Progenitor cell of endocrine pancreas (in vitro differentiated cells): ENCODE measurements around the gene PICK1. TPM values are rescaled to one million over a fixed set of nuclear protein-coding genes. Genes with fewer than 3 reads are reported as not detected.

Source experiments
- DNase-seq: peaks from one replicate; pipeline ENCODE4 v3.0.0; 2021; ENCODE audit warnings: low spot score; ENCODE audit not compliant: unreplicated experiment
- H3K27ac Mint-ChIP-seq: 2 replicates; pipeline ENCODE4 v1.8.0; 2021; ENCODE audit warnings: mild to moderate bottlenecking, moderate library complexity, mixed read lengths
- H3K27me3 Mint-ChIP-seq: 2 replicates; pipeline ENCODE4 v1.8.0; 2021; ENCODE audit warnings: mixed read lengths
- H3K36me3 Mint-ChIP-seq: 2 replicates; pipeline ENCODE4 v1.8.0; 2022; ENCODE audit warnings: mixed read lengths; ENCODE audit not compliant: insufficient read depth
- H3K4me1 Mint-ChIP-seq: 2 replicates; pipeline ENCODE4 v1.8.0; 2021; ENCODE audit warnings: low read depth, mixed read lengths
- H3K4me3 Mint-ChIP-seq: 2 replicates; pipeline ENCODE4 v1.8.0; 2021; ENCODE audit warnings: low read depth, mild to moderate bottlenecking, moderate library complexity, mixed read lengths
- H3K9me3 Mint-ChIP-seq: 2 replicates; pipeline ENCODE4 v1.8.0; 2021; ENCODE audit warnings: low read depth, mixed read lengths
- total RNA-seq: library from RNA; stranded (reverse); gene quantifications from 2 replicates; pipeline ENCODE4 v1.2.1, GENCODE V29; 2021
- TF ChIP-seq, protein P1 (sequence below): fragments of 200-600 bp; sonication (generic); IDR thresholded peaks from one replicate; pipeline ENCODE4 v1.5.0; 2021; ENCODE audit warnings: antibody characterized with exemption, mild to moderate bottlenecking; ENCODE audit not compliant: unreplicated experiment

Gene PICK1
- total RNA-seq, 1 donor from 2014 or later = 67.3 TPM

DNA sequence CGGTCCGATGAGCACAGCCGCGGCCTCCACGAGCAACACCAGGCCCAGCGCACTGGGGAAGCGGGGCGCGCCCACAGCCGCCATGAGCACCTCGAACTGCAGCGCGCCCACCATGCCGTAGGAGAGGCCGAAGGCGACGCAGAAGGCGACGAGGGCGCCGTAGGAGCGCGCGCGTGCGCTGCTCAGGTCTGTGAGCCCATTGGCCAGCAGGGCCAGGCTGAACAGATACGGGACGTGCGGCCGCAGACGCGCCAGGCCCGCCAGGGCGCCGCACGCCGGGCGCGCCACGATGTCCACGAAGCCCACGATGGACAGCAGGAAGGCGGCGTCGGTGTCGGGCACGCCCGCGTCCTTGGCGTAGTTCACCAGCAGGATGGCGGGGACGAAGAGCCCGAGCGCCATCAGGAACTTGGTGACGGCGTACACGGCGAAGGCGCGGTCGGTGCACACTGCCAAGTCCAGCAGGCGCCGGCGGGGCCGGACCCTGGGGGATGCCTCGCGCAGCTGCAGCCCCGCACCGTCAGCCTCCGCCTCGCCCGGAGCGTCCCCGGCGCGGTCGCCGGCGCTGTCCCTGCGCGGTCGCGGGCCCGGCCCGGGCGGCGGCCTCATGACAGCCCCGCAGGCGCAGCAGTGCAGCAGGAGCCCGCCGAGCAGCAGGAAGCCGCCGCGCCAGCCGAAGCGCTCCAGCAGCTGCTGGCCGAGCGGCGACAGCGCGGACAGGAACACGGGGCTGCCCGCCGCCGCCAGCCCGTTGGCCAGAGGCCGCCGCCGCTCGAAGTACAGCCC, 23.8 kb downstream of the PICK1 start:
- H3K36me3 Mint-ChIP-seq = peaks cover 9% of the 10 kb centered on the region
- H3K9me3 Mint-ChIP-seq = no peaks in the 10 kb centered on the region
- H3K4me3 Mint-ChIP-seq = no peak overlapping the region
- DNase-seq = no peak
- peaks cover 4% of the 10 kb centered on the region for H3K4me1 Mint-ChIP-seq
- TF ChIP-seq, protein P1, sequence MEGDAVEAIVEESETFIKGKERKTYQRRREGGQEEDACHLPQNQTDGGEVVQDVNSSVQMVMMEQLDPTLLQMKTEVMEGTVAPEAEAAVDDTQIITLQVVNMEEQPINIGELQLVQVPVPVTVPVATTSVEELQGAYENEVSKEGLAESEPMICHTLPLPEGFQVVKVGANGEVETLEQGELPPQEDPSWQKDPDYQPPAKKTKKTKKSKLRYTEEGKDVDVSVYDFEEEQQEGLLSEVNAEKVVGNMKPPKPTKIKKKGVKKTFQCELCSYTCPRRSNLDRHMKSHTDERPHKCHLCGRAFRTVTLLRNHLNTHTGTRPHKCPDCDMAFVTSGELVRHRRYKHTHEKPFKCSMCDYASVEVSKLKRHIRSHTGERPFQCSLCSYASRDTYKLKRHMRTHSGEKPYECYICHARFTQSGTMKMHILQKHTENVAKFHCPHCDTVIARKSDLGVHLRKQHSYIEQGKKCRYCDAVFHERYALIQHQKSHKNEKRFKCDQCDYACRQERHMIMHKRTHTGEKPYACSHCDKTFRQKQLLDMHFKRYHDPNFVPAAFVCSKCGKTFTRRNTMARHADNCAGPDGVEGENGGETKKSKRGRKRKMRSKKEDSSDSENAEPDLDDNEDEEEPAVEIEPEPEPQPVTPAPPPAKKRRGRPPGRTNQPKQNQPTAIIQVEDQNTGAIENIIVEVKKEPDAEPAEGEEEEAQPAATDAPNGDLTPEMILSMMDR = no peak
- no peak overlapping the region for H3K27ac Mint-ChIP-seq
- peaks cover 8% of the 10 kb centered on the region for H3K27me3 Mint-ChIP-seq

DNA sequence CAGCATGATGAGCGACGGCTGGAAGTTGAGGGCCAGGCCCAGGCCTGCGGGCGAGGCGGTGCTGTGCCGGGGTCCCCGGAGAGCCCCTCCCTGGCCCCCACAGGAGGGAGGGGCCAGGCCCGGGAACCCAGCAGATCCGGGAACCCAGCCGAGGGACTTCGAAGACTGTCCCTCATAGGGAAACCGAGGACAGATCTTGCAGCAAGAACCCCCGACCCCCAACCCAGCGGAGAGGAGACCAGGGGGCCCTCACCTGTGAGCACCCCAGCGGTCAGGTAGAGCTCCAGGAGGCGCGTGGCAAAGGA, 24.4 kb downstream of the PICK1 start:
- H3K36me3 Mint-ChIP-seq = peaks cover 9% of the 10 kb centered on the region
- DNase-seq = no peak

DNA sequence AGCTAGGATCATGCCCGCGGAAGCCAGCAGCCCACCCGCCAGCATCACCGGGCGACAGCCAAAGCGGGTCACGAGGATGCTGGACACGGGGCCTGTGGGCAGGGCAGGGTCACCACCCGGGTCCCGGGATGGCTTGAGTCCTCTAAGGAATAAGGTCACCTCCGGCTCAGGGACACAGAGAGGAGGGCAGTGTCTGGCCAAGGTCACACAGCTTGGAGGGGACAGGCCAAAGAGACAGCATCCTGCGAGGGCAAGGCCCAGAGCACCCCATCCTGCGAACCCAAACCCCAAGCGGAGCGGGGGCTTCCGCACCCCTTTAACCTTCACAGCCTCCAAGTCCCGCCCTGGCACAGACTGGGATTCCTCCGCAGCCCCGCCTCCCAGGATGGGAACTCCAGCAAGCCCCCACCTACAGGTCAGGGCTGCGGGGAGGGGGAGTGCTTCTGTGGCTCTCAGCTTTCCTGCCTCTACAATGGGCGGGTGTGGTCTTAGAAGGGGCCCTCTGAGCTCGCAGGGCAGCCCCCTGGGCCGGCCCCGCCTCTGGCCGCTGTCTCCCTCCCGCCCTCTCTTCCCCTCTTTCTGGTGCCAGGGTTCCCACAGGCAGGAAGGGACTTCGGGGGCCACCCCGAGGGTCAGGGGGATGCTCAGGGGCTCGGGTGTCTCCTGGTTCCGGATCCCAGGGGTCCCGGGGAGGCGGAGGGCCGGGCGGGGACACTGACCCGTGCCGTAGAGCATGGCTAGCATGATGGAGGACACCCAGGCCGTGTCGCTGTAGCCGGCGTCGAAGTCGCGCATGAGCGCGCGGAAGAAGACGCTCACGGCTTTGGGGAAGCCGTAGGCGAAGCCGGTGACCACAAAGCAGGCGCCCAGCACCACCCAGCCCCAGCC, 25.0 kb downstream of the PICK1 start:
- H3K36me3 Mint-ChIP-seq = peaks cover 9% of the 10 kb centered on the region
- H3K27ac Mint-ChIP-seq = no peak overlapping the region
- no peaks in the 10 kb centered on the region for H3K9me3 Mint-ChIP-seq
- no peak for DNase-seq
- TF ChIP-seq, protein P1 = no peak
- peaks cover 8% of the 10 kb centered on the region for H3K27me3 Mint-ChIP-seq
- peaks cover 4% of the 10 kb centered on the region for H3K4me1 Mint-ChIP-seq
- no peak overlapping the region for H3K4me3 Mint-ChIP-seq

More for the DNA sequence above, 24.4 kb downstream of the PICK1 start:
- peaks cover 8% of the 10 kb centered on the region for H3K27me3 Mint-ChIP-seq
- no peak overlapping the region for H3K27ac Mint-ChIP-seq
- TF ChIP-seq, protein P1 = no peak
- H3K4me1 Mint-ChIP-seq = peaks cover 4% of the 10 kb centered on the region
- no peaks in the 10 kb centered on the region for H3K9me3 Mint-ChIP-seq
- no peak overlapping the region for H3K4me3 Mint-ChIP-seq

DNA sequence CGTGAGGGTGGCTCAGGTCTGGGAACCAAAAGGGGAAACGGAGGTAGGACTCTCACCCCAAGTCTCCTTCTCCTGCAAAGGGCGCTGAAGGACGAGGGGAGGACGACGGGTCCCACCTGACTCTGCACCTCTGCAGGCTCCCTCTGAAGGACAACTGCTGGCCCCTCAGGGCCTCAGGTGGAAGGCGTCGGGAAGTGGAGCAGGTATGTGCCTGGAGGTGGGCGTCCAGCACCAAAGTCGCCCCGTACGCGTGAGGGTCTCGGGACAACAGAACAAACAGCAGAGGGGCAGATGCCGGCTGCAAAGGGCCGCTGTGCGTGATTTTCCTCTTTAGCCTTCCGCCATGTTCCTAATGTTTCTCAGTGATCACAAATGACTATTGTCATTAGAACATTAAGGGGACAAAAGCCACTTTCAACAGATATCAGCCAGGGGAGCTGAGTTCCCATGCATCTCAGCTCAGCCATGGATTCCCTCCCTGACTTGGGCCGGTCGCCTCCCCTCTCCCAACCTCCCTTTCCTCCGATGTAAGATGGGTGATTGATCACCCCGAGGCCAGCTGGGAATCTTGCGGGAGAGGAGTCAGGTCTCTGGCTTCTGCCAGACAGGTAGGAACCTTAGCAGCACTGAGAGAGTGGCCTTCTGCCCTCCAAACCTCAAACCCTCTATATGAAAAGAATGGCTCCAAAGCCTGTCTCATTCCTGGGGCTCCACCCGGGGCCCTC, 25.9 kb downstream of the PICK1 start:
- H3K4me3 Mint-ChIP-seq = no peak overlapping the region
- H3K9me3 Mint-ChIP-seq = no peaks in the 10 kb centered on the region
- peaks cover 8% of the 10 kb centered on the region for H3K4me1 Mint-ChIP-seq
- peaks cover 11% of the 10 kb centered on the region for H3K36me3 Mint-ChIP-seq
- TF ChIP-seq, protein P1 = no peak
- H3K27me3 Mint-ChIP-seq = peaks cover 8% of the 10 kb centered on the region
- no peak overlapping the region for H3K27ac Mint-ChIP-seq
- no peak for DNase-seq
